Activated naive CD4-positive, alpha-beta T cell (primary cell): ENCODE data around the gene RIMBP3C.
"Not testable (repeated sequence)": the region's sequence is repeated elsewhere in the genome, so short reads cannot be mapped to it uniquely, and the experiment has no call there.

ENCODE experiments used
- DNase-seq, 4 experiments: peaks; one replicate each; lab custom pipeline; 2025; lab: John Stamatoyannopoulos, UW

Gene RIMBP3C

GRCh38 chr22:21573293-21573734 is 22.1 kb upstream of the RIMBP3C start:
- DNase-seq: no peak

GRCh38 chr22:21571679-21572078 is 20.4 kb upstream of the RIMBP3C start:
- DNase-seq: no peak

- DNase-seq: no peak
Observed at GRCh38 chr22:21570398-21570797, 19.1 kb upstream of the RIMBP3C start.

- DNase-seq: no peak
Observed at GRCh38 chr22:21569459-21570170, 18.4 kb upstream of the RIMBP3C start.

GRCh38 chr22:21569076-21569427 is 17.8 kb upstream of the RIMBP3C start:
- DNase-seq: not testable (repeated sequence)

- no peak for DNase-seq
Observed at GRCh38 chr22:21568347-21569075, 17.2 kb upstream of the RIMBP3C start.

GRCh38 chr22:21567456-21568346 is 16.4 kb upstream of the RIMBP3C start, which contains the start of gene UBE2L3:
TSS of gene UBE2L3 (plus strand) at chr22:21567714. CDS start at chr22:21567745, 31 bp downstream.
- DNase-seq: peak; percentile 25 to 80 (median 64)

- no peak for DNase-seq
Observed at GRCh38 chr22:21564411-21564810, 13.2 kb upstream of the RIMBP3C start.

- no peak for DNase-seq
Observed at GRCh38 chr22:21563912-21564311, 12.7 kb upstream of the RIMBP3C start.

- not testable (repeated sequence) for DNase-seq
Observed at GRCh38 chr22:21560657-21561056, 9.4 kb upstream of the RIMBP3C start.

GRCh38 chr22:21559345-21560125 is 8.3 kb upstream of the RIMBP3C start:
- not testable (repeated sequence) for DNase-seq

GRCh38 chr22:21550678-21551047 is 598 bp downstream of the RIMBP3C start:
- not testable (repeated sequence) for DNase-seq

- DNase-seq: not testable (repeated sequence)
Observed at GRCh38 chr22:21550008-21550677, 1.1 kb downstream of the RIMBP3C start.

GRCh38 chr22:21549558-21549957 is 1.7 kb downstream of the RIMBP3C start:
- DNase-seq: not testable (repeated sequence)

- DNase-seq: not testable (repeated sequence)
Observed at GRCh38 chr22:21544432-21545322, 6.6 kb downstream of the RIMBP3C start.

- not testable (repeated sequence) for DNase-seq
Observed at GRCh38 chr22:21539862-21540261, 11.4 kb downstream of the RIMBP3C start.

- not testable (repeated sequence) for DNase-seq
Observed at GRCh38 chr22:21532863-21533648, 18.2 kb downstream of the RIMBP3C start.

- DNase-seq: not testable (repeated sequence)
Observed at GRCh38 chr22:21531525-21531924, 19.7 kb downstream of the RIMBP3C start.
